MCF 10A (cell line): ENCODE results near the gene PCK1. TPM values are rescaled to one million over a fixed set of nuclear protein-coding genes. Genes with fewer than 3 reads are reported as not detected.

Experiments used
- BruUV-seq: library from RNA; stranded (reverse); fragments of 400-500 nt; replicated peaks from 2 replicates; lab custom pipeline; 2021; lab: Mats Ljungman, UMichigan
- CTCF ChIA-PET: fragments of 300-600 bp; sonication (Branson Sonifier 250); formaldehyde crosslinking; extraction: SDS; loops from one replicate; lab custom pipeline; 2021; ENCODE audit warnings: antibody characterized with exemption, inconsistent platforms; lab: Yijun Ruan, JAX
- POLR2A ChIA-PET: fragments of 300-600, 350-650 bp; sonication (Branson Sonifier 250); formaldehyde crosslinking; extraction: SDS; loops from one replicate; lab custom pipeline; 2020; ENCODE audit warnings: antibody characterized with exemption, inconsistent platforms; lab: Yijun Ruan, JAX
- DNase-seq: peaks from one replicate; pipeline ENCODE4 v3.0.0-alpha.2; 2018; ENCODE audit not compliant: unreplicated experiment
- H3K27ac Mint-ChIP-seq: one replicate; pipeline ENCODE4 v1.8.0; 2022; ENCODE audit warnings: mild to moderate bottlenecking, low read depth, mixed read lengths; ENCODE audit not compliant: unreplicated experiment
- H3K27me3 Mint-ChIP-seq: one replicate; pipeline ENCODE4 v1.8.0; 2022; ENCODE audit warnings: mixed read lengths; ENCODE audit not compliant: insufficient read depth, unreplicated experiment
- H3K36me3 Mint-ChIP-seq: one replicate; pipeline ENCODE4 v1.8.0; 2022; ENCODE audit warnings: mild to moderate bottlenecking, moderate library complexity, mixed read lengths; ENCODE audit not compliant: insufficient read depth, unreplicated experiment
- H3K4me1 Mint-ChIP-seq: one replicate; pipeline ENCODE4 v1.8.0; 2022; ENCODE audit warnings: mixed read lengths; ENCODE audit not compliant: insufficient read depth, unreplicated experiment
- H3K4me3 Mint-ChIP-seq: one replicate; pipeline ENCODE4 v1.8.0; 2022; ENCODE audit warnings: mild to moderate bottlenecking, moderate library complexity, mixed read lengths; ENCODE audit not compliant: unreplicated experiment
- H3K9me3 Mint-ChIP-seq: one replicate; pipeline ENCODE4 v1.8.0; 2022; ENCODE audit warnings: mixed read lengths; ENCODE audit not compliant: unreplicated experiment
- intact Hi-C: fragments of 100-400 bp; cut with micrococcal nuclease; formaldehyde crosslinking; loops from 2 replicates; pipeline ENCODE4 v1.14.1; 2022
- total RNA-seq: library from RNA; stranded (reverse); gene quantifications from 2 replicates; pipeline ENCODE4 v1.2.3, GENCODE V29; 2022
- TF ChIP-seq, protein P1 (sequence below): fragments of 200-600 bp; IDR thresholded peaks from one replicate; pipeline ENCODE4 v1.8.0; 2022; ENCODE audit warnings: antibody characterized with exemption, mild to moderate bottlenecking; ENCODE audit not compliant: unreplicated experiment

PCK1 gene
- total RNA-seq, 1 experiment from 2014 or later: not detected

DNA sequence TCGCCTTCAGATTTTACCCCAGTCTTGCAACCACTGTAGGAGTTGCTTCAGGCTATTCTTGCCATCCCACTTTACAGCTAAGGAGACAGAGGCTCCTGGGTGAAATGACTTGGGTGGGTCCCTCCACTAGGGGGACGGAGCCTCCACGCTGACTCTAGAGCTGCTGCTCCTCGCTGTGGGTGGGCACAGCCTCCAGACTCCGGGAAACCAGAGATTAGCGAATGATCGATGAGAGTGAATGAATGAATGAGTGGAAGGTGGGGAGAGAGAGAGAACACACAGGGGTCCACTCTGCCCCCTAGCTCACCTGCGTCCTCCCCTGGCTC lies 48.9 kb downstream of the PCK1 start:
- H3K27ac Mint-ChIP-seq: no peak overlapping the region
- BruUV-seq: no TSS peak
- ChIA-PET POLR2A (no interaction called here), CTCF (interaction anchor here (0.6 to 1.2 kb wide), 4 partner anchors 114 to 602 kb away, joined by 3 to 4 read pairs (median 3); no protein-coding TSS in a partner anchor)
- H3K9me3 Mint-ChIP-seq: no peaks in the 10 kb centered on the region
- no peak overlapping the region for H3K4me3 Mint-ChIP-seq
- intact Hi-C loops: no loop called here
- no peak for DNase-seq
- peaks cover 63% of the 10 kb centered on the region for H3K27me3 Mint-ChIP-seq
- TF ChIP-seq, protein P1, sequence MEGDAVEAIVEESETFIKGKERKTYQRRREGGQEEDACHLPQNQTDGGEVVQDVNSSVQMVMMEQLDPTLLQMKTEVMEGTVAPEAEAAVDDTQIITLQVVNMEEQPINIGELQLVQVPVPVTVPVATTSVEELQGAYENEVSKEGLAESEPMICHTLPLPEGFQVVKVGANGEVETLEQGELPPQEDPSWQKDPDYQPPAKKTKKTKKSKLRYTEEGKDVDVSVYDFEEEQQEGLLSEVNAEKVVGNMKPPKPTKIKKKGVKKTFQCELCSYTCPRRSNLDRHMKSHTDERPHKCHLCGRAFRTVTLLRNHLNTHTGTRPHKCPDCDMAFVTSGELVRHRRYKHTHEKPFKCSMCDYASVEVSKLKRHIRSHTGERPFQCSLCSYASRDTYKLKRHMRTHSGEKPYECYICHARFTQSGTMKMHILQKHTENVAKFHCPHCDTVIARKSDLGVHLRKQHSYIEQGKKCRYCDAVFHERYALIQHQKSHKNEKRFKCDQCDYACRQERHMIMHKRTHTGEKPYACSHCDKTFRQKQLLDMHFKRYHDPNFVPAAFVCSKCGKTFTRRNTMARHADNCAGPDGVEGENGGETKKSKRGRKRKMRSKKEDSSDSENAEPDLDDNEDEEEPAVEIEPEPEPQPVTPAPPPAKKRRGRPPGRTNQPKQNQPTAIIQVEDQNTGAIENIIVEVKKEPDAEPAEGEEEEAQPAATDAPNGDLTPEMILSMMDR: no peak
- no peaks in the 10 kb centered on the region for H3K36me3 Mint-ChIP-seq
- H3K4me1 Mint-ChIP-seq: no peaks in the 10 kb centered on the region

DNA sequence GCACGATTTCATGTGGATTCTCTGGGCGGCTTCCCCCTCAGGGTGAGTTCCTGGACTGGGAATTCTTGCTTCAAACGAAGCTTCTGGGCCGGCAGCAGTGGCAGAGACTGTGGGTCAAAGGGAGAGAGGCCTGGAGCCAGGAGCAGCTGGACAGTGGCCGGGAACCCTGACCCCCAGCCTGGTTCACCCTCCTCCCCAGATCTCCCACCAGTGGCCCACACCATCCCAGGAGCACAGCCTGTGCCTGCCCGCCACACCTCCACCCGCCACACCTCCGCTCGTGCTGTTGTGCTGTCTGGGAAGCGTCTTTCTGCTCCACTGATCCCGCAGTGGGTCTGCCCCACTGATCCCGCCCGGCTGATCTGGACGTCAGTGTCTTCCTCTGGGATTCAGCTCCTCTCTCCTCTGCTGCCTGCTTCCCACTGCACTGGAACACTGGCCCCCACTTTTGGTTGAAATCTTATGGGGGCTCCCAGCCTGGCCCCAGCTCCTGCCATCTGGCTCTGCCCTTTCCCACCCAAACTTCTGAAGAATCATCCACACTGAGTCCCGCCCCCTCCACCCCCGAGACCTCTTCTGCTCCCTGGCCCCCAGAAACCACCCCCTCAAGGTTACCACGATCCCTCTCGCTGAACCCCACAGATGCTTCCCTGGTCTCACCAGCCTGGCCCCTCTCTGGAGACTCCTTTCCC lies 49.5 kb downstream of the PCK1 start:
- no TSS peak for BruUV-seq
- H3K4me3 Mint-ChIP-seq: no peak overlapping the region
- no peak for DNase-seq
- POLR2A ChIA-PET: no interaction called here
- TF ChIP-seq, protein P1: no peak
- H3K4me1 Mint-ChIP-seq: no peaks in the 10 kb centered on the region
- H3K36me3 Mint-ChIP-seq: no peaks in the 10 kb centered on the region
- CTCF ChIA-PET: interaction anchor here (0.7 to 2.4 kb wide), 6 partner anchors 13 to 602 kb away, joined by 3 to 12 read pairs (median 4); no protein-coding TSS in a partner anchor
- H3K27ac Mint-ChIP-seq: no peak overlapping the region
- no peaks in the 10 kb centered on the region for H3K9me3 Mint-ChIP-seq
- peaks cover 57% of the 10 kb centered on the region for H3K27me3 Mint-ChIP-seq
- intact Hi-C loops: no loop called here

DNA sequence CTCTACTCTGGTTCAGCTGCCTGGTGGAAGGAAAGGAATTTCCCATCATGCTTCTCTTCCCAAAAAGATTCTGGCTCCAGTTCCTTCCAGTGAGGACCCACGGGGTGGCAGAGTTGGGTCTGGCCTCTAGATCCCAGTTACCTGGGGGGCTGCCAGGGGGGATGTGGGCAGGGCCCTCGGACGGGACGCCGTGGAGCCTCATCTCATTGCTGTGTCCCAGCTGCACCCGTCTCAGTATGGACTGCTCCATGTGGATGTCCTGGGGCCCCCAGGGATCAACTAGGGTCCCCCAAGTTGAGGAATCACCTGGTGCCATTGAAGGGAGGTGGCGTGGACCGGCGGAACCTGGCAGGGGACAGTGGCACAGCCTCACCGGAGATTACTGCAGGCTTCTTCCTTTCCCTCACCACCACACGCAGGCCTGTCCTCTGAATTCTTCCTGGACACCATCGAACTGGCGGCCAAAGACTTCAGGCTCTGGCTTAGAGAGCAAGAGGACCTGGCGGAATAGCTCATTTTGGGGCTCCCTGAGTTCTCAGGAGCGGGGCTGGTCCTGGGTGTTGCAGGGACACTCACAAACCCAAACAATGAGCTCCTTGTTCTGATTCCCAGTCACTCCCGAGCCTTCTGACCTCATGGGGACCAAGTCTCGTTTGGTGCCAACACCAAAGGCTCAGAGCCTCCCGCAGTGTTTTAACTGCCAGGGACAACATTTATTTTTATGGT lies 50.8 kb downstream of the PCK1 start:
- intact Hi-C loops: no loop called here
- POLR2A ChIA-PET: no interaction called here
- TF ChIP-seq, protein P1: no peak

DNA sequence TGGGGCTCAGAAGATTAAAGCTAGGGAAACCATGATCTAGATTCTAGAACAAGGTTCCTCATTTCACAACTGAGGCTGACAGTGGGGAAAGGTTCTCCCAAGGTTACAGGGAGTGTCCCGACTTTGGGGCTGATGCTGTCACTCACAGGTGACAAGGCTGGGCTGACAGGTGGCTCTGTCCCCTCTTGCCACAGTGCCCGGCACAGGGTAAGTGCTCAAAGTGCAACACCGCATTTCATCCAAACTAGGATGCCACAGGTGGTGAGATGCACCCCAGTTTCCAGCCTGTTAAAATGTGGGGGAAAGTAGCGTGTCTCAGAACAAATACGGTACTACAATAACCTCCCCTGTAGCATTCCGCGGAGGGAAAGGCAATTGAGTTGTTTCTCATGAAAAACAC lies 51.5 kb downstream of the PCK1 start:
- Mint-ChIP-seq H3K36me3 (no peaks in the 10 kb centered on the region), H3K4me3 (no peak overlapping the region), H3K9me3 (no peaks in the 10 kb centered on the region), H3K27me3 (peaks cover 46% of the 10 kb centered on the region), H3K4me1 (no peaks in the 10 kb centered on the region), H3K27ac (no peak overlapping the region)
- POLR2A ChIA-PET: no interaction called here
- TF ChIP-seq, protein P1: no peak
- no peak for DNase-seq
- no TSS peak for BruUV-seq
- CTCF ChIA-PET: interaction anchor here (0.6 to 2.4 kb wide), 4 partner anchors 10 to 607 kb away, joined by 3 to 12 read pairs (median 4); no protein-coding TSS in a partner anchor
- intact Hi-C loops: no loop called here

More for the DNA sequence above, 50.8 kb downstream of the PCK1 start:
- no peak overlapping the region for H3K27ac Mint-ChIP-seq
- no TSS peak for BruUV-seq
- no peaks in the 10 kb centered on the region for H3K9me3 Mint-ChIP-seq
- no peak overlapping the region for H3K4me3 Mint-ChIP-seq
- no peak for DNase-seq
- no peaks in the 10 kb centered on the region for H3K36me3 Mint-ChIP-seq
- CTCF ChIA-PET: interaction anchor here (0.6 to 2.4 kb wide), 3 partner anchors 11 to 608 kb away, joined by 3 to 12 read pairs (median 8); no protein-coding TSS in a partner anchor
- peaks cover 46% of the 10 kb centered on the region for H3K27me3 Mint-ChIP-seq
- H3K4me1 Mint-ChIP-seq: no peaks in the 10 kb centered on the region
